ENCODE measurements around the gene UBAC2. TPM values are rescaled to one million over a fixed set of nuclear protein-coding genes. Genes with fewer than 3 reads are reported as not detected.

The UBAC2 gene
- total RNA-seq, 1 experiment from 2014 or later, result 96.0 TPM

DNA sequence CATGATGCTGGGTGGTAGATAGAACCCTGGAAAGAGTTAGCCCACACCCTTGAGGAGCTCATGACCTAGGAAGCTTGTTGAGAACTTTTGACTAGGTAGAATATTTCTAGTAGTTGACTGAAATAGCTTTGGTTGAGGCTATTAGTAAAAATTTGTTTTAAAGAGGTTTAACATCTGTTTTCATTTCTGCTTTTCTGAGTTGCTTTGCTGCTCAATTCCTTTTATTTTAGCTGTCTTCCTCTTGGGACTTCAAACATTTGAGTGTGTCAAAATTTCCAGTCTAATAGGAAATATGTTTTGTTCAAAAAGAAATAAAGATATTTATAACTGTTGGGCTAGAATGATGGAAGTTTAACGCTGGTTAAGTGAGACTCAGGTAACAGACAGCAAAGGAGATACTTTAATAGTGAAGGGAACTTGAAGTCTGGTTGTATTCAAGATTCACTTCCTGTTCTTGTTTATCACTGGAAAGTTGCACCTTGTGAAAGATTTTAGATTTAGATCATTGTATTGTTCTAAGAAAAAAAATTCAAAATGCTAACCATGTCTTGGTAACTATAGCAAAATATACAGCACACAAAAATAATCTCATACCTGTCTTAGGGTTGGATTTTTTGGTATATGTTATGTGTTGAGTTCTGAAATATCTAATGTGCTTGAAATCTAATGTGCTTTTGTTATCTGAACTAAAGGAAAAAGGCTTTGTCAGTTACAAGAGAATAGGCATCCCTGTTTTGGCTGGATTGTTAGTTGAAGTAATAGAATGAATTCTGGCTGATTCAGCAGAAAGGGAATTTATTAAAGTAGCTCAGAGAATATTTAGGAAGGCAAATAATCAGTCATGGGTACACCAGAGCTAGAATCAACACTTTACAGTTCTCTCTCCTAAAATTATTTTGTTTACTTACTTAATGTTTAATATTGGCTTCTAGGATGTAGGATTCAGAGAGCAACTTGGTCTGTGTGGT lies 81.9 kb downstream of the UBAC2 start:
- no peak for DNase-seq (ENCODE audit: low spot score)
- in situ Hi-C loops (cut with HindIII; ENCODE audit: low sequenced_read_pairs), result no loop called here

DNA sequence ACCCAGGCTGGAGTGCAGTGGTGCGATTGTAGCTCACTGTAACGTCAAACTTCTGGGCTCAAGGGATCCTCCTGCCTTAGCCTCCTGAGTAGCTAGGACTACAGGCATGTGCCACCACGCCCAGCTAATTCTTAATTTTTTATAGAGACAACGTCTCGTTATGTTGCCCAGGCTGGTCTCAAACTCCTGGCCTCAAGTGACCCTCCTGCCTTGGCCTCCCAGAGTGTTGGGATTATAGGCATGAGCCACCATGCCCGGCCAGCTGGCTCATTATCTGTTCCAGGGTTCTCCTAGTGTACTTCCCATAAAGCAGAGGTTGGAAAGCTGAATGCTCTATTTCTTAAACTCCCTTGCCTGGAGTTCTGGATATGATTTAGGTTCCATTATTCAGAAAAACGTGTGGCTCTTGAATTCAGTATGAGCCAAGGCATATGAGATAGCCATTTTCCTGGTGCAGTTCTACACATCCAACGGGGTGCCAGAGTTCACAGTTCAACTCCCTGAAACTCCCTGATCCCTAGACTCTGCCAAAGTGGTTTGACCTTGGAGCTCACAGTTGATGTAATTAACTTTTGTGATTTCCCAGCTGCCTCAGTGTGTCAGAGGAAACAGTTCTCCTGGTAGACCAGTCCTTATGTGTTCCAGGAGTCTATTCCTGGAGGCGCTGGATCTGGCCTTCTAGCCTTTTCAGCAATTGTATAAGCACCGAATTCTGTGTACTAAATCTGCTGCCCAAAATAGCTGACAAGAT lies 85.0 kb downstream of the UBAC2 start:
- in situ Hi-C loops (cut with HindIII; ENCODE audit: low sequenced_read_pairs), result no loop called here
- no peak for DNase-seq (ENCODE audit: low spot score)

DNA sequence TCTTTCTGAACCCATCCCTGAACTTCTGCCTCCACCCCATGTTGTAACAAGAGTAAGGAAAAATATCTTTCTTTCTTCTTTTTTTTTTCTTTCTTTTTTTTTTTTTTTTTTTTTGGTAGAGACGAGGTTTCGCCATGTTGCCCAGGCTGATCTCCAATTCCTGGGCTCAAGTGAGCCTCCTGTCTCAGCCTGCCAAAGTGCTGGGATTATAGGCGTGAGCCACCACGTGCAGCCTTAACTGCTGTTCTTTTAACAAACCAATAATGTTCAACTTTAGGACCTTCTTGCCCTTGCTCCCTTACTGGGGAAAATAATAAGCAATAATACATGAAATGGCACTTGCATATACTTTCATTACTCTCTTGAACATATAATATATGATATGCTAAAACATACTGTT lies 86.9 kb downstream of the UBAC2 start:
- DNase-seq (ENCODE audit: low spot score), result no peak
- in situ Hi-C loops (cut with HindIII; ENCODE audit: low sequenced_read_pairs), result no loop called here

DNA sequence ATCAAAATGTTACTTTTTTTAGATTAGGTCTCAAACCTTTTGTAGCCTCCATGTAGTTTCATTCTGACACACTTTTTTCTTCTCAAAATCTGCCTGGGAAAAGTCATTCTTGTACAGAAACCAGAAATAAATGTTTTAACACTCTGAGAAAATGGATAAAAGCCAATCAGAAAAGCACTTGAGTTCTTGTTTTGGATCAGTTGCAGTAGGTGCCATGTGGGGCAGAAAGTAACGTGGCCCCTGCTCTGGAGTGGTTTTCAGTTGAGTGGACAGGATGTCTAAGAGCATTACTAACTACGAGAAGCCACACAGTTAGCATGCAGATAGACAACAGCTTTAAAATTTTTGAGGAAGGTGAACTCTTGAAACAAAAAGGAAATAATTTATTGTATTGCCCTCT lies 87.4 kb downstream of the UBAC2 start:
- in situ Hi-C loops (cut with HindIII; ENCODE audit: low sequenced_read_pairs), result no loop called here
- DNase-seq (ENCODE audit: low spot score), result peak; percentile 22

DNA sequence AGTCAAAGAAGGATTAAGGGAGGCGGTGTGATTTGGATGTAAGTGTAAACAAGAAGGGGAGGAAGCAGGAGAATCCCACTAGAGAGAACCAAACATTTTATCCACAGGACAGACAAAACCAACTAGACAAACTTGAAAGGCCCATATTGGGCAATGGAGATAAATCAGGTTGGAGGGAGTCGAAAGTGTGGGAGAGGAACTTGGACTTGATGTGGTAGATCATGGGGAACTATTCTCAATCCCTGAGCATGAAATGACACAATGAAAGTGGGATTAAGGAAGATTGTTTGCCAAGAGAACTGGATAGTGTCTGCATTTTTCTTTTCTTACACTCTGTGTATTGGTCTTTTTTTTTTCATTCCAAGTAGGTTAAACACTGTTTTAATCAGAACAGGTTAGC lies 88.6 kb downstream of the UBAC2 start:
- in situ Hi-C loops (cut with HindIII; ENCODE audit: low sequenced_read_pairs), result no loop called here
- DNase-seq (ENCODE audit: low spot score), result no peak

DNA sequence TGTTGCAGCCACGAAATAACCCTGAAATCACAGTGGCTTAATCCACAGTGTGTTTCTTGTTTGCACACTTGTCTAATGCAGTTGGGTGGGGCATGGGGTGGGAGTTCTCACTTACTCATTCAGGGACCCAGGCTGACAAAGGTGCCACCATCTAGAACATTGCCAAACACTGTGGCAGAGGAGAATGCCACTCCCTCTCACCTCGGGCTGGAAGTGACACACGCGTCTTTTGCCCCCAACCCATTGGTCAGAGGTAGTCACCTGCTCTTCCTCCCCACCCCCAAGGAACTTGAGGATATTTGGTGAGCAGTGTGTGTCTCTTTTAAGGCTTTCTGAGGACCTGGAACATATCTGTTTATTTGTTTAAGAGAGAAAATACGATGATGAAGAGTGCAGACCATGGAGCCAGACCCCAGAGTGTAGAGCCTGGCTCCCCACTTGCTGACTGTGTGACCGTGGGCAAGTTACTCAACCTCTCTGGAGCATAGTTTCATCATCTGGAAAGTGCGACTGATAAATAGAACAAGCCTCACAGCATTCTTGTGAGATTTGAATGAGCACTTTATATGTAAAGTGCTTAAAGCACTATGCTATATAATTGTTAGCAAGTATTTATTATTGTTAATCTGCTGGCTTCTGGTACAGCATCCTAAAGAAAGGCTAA lies 89.2 kb downstream of the UBAC2 start:
- no peak for DNase-seq (ENCODE audit: low spot score)
- in situ Hi-C loops (cut with HindIII; ENCODE audit: low sequenced_read_pairs), result no loop called here

DNA sequence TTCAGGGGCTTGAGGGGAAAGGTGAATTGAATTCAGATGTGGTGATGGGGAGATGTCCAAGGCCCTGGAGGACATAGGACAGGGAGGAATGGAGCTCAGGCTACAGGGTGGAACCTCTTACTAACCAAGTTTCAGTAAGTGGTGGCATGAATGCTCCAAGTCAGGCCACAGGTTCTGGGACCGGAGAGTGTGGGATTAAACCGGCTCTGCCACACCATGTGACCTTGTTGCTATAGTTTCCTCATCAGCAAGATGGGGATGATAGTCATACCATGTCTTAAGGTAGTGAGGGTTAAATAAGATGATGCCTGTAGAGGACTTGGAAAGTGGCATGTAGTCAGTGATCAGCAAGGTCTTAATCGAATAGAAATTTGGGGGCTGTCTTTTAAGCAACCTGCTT lies 90.2 kb downstream of the UBAC2 start:
- in situ Hi-C loops (cut with HindIII; ENCODE audit: low sequenced_read_pairs), result no loop called here
- DNase-seq (ENCODE audit: low spot score), result no peak

DNA sequence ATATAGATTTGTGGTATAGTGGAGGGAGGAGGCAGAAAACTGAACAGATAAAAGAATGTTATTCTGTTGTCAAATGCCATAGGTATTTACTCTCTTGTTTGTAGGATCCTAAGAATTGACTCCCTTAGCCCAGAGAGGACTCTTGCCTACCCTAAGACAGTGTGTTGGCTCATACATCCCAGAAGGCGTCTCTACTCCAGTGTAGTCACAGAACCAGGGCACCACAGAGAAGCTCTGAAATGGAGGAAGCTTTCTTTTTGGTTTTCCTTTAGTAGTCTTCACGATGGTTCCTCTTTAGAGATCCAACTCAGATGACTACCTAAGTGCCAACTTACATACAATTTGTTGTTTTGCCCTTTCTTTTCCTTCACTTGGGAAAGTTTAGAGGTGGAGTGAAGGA lies 92.5 kb downstream of the UBAC2 start:
- in situ Hi-C loops (cut with HindIII; ENCODE audit: low sequenced_read_pairs), result no loop called here
- DNase-seq (ENCODE audit: low spot score), result no peak

DNA sequence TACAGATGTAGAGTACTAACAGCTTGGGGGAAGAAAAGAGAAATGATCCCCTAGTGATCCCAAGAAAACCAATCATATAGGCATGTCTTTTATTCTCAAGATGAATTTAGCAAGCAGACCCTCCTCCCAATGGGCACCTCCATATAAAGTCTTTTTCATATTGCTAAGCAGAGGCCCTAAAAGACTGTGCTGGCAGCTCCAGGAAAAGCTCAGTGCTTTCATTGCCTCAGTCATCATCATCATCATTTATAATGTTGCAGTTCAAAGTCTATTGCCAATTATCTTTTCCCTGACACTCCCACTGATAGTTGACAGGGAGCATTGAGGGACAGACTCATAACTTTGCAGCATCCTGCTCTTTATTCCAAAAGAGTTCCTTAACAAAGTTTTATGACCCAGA lies 93.5 kb downstream of the UBAC2 start:
- DNase-seq (ENCODE audit: low spot score), result no peak
- in situ Hi-C loops (cut with HindIII; ENCODE audit: low sequenced_read_pairs), result no loop called here

DNA sequence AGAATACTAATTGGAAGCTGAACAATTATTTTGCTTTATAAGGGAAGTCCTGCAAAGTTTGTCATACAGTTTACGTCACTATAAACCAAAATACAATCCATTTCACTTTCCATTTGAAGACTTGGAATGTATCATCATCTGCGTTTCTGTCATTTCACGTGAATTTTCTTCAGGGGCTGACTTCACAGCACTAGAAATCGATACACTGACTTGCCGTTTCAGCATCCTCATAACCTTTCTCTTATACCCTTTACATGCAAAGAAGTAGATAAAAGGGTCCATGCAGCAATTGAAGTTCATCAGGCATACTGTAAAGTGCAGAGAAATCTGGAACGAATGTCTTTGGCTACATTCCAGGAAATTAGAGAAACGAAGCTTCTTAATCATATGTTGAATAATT lies 94.3 kb downstream of the UBAC2 start:
- no peak for DNase-seq (ENCODE audit: low spot score)
- in situ Hi-C loops (cut with HindIII; ENCODE audit: low sequenced_read_pairs), result no loop called here

DNA sequence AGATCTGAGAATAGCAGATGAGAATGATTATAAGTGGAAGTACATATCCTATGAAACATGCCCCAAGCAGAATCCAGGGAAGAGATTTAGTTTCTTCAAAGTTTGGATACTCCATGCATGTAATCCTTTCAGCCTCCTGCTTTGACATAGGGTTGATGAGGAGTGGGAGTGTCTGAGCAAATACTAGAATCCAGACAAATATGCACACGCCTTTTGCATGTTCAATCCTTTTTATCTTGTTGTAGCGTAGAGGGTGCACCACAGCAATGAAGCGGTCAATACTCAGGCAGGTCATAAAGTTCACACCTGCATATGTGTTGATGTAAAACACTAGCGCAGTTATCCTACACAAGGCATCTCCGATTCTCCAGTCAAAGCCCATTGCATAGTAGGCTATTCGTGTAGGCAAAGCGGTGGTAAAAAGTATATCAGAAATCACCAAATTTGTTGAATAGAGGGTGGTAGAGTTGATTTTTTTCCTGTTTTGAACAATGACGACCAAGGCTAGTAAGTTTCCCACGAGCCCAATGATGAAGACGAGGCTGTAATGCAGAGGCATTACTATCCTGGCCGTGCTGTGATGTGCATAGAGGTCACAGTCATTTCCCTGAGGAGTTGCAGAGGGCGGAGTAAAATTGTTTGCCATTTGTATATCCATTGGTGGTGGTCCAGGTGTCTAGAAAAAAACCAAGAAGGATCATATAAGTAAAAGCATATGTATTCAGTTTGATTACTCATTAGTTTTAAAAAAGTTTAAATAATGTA lies 95.0 kb downstream of the UBAC2 start:
- DNase-seq (ENCODE audit: low spot score), result no peak
- in situ Hi-C loops (cut with HindIII; ENCODE audit: low sequenced_read_pairs), result no loop called here

DNA sequence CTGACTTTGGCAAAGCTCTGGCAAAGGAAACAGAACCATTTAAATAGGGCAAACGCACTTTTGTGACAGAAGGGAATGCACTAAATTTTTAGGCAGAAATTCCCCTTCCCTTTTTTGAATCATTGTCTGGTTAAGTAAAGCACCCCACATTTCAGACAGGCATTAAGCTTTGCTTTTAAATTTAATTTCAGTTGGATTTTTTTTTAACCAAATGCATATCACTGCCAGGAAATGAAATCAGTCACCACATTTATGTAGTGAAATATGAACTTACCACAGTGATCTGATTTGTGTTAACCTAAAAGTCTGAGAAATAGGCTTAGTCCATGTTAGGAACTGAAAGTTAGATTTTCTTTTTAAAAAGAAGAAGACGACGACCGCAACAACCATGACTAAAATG lies 95.7 kb downstream of the UBAC2 start:
- in situ Hi-C loops (cut with HindIII; ENCODE audit: low sequenced_read_pairs), result no loop called here
- DNase-seq (ENCODE audit: low spot score), result no peak

DNA sequence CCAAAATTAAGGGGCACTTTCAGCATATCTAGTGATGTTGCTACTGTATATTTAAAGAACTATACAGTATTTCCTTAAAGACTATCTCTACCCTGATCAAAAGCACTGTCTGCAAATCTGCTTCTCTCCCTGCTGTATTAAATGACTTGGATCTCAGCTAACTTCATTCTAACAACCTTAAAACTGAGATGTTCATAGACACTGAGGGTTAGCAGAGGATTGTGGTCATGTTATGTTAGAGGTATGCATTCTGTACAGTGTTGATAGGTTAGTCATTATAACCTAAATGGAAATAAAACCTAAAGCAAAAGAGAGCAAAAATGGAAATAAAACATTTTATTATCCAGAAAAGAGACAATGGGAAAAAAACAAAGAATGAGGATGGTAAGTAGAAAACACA lies 96.7 kb downstream of the UBAC2 start:
- in situ Hi-C loops (cut with HindIII; ENCODE audit: low sequenced_read_pairs), result no loop called here
- DNase-seq (ENCODE audit: low spot score), result no peak

DNA sequence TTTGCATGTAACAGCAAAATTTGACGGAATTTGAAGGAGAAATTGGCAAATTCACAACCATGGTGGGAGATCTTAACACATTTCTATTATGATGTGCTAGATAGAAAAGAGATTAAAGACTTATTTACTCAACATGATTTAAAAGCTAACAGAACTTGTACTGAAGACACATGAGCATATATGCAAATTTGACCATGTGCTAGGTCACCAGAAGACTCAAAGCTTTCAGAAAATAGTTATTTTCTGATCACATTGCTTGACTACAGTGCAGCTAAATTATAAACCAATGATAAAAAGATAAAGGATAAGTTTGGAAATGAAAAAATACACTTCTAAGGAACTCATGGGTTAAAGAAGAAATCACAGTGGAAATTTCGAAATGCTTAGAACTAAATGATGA lies 97.4 kb downstream of the UBAC2 start:
- DNase-seq (ENCODE audit: low spot score), result no peak
- in situ Hi-C loops (cut with HindIII; ENCODE audit: low sequenced_read_pairs), result no loop called here

DNA sequence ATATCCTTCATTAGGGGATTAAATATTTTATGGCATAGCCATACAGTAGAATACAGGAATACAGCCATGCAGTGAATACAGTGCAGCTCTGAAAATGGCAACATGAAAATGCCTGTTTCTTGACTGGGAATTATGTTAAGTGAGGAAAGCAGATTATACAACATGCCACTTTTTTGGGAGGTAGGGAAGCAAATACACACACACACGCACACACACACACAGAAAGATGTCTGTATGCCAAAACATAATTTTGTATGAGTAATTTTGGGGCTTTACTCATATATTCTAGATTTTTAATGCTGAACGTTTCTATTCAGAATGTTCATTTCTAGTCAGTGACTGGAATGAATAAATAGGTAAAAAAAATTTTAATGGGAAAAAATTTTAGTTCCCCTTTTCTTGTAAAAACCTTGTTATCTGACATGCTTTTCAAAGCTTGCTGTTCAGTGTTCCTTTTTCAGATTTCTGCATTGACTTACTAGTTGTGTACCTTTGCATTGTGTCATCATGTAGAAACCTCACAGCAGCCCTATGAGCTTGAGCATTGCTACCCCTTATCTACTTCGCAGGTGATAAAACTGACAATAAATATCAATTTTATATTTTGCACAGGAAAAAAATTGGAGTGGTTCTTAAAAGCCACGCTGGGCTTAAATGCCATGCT lies 98.7 kb downstream of the UBAC2 start:
- DNase-seq (ENCODE audit: low spot score), result no peak
- in situ Hi-C loops (cut with HindIII; ENCODE audit: low sequenced_read_pairs), result no loop called here

DNA sequence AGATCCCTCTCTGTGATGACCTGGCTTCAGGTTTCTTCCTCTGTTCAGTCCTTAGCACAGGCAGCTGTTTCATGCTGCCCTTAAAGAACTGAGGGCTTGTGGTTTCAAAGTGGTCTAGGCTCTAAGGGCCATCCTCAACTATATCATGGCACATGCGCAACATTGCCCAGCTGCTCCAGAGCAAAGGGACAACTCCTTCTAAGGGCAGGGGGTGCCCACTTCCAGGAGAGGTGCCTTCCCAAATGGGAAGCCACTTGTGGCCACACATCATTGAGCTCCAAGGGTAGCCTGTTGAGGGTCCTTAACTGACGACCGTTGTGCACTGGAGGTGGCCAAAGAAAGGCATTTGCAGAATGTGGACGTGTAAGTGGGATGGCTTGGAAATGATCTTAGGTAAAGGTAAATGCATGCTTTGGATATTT lies 99.3 kb downstream of the UBAC2 start:
- in situ Hi-C loops (cut with HindIII; ENCODE audit: low sequenced_read_pairs), result no loop called here

DNA sequence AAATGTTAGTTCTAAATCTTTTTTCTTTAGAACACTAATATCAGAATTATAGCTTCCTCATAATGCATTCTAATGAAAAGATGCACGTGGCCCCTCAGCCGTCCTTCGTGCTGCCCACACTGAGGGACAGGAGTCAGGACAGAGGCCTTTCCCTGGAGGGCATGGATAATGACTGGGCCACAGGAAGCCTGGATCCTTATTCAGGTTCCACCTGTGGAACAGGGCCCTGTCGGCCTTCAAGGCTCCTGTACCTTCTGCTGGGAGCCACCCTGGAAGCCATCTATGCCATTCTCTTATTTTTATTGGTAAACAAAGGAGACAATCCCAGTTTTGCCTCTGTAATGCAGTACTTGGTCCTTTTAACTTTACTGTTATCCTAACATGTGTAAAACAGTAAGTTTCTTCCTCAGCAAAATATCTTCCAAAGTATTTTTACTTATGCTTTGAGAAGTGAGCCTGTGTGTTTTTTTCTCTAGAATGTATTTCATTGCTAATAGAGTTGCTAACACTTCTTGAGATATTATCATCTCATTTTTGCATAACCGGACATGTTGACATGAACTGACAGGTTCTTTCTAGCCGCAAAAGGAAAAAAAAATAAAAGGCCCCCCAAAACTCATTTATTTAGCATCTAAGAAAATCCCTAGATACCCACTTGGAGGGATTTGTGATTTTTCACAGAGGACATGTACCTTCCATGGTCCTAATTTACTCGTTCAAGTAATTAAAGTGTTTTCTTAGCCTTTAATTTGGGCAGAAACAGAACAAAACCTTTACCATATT lies 100.6 kb downstream of the UBAC2 start:
- DNase-seq (ENCODE audit: low spot score), result no peak
- in situ Hi-C loops (cut with HindIII; ENCODE audit: low sequenced_read_pairs), result no loop called here

More for the DNA sequence above, 99.3 kb downstream of the UBAC2 start:
- DNase-seq (ENCODE audit: low spot score), result no peak

Measured in G401 (cell line).